Kidney epithelial cell (primary cell): ENCODE measurements around the gene UBR2. TPM values are rescaled to one million over a fixed set of nuclear protein-coding genes. Genes with fewer than 3 reads are reported as not detected.

Source experiments
- DNase-seq: peaks from one replicate; pipeline ENCODE4 v3.0.0-alpha.2; 2010; ENCODE audit warnings: low read depth
- H3K27me3 ChIP-seq: 2 replicates; pipeline ENCODE4 v1.6.0; 2011; ENCODE audit warnings: low read length; ENCODE audit not compliant: control insufficient read depth, insufficient read depth
- H3K36me3 ChIP-seq: 2 replicates; pipeline ENCODE4 v1.5.1; 2011; ENCODE audit warnings: low read length; ENCODE audit not compliant: control insufficient read depth, insufficient read depth
- H3K4me3 ChIP-seq: 2 replicates; pipeline ENCODE4 v1.5.1; 2011; ENCODE audit warnings: low read depth, mild to moderate bottlenecking, control low read depth, low read length
- total RNA-seq: library from RNA; depleted of rRNA; stranded (reverse); fragments of >200 nt; gene quantifications from 2 replicates; pipeline ENCODE4 v1.2.3, GENCODE V29; 2015
- TF ChIP-seq, protein P1 (sequence below): IDR thresholded peaks from 2 replicates; pipeline ENCODE4 v1.5.1; 2011; ENCODE audit warnings: mild to moderate bottlenecking, moderate library complexity, low read length, control low read depth, inconsistent platforms; ENCODE audit not compliant: insufficient read depth, poor library complexity, severe bottlenecking

The UBR2 gene
- total RNA-seq, 1 donor from 2014 or later = 13.1 TPM

DNA sequence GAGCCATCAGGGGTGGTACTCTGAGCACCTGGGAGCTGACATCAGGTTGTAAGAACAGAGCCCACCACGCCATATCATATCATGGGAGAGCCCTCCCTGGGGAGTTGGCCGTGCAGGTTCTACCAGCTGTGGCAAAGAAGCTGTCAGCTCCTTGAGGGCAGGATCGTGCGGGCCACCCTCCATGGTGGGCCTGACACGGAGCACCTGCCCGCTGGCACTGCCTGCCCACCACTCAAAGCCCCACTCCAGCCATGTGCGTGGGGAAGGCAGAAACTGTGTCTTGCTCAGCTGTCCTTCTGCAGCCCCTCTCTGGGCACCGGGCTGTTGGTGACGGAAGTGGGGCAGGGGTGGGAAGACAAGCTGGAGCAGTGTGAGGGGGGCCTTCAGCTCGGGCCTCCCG is 144.3 kb downstream of the UBR2 start:
- TF ChIP-seq, protein P1, sequence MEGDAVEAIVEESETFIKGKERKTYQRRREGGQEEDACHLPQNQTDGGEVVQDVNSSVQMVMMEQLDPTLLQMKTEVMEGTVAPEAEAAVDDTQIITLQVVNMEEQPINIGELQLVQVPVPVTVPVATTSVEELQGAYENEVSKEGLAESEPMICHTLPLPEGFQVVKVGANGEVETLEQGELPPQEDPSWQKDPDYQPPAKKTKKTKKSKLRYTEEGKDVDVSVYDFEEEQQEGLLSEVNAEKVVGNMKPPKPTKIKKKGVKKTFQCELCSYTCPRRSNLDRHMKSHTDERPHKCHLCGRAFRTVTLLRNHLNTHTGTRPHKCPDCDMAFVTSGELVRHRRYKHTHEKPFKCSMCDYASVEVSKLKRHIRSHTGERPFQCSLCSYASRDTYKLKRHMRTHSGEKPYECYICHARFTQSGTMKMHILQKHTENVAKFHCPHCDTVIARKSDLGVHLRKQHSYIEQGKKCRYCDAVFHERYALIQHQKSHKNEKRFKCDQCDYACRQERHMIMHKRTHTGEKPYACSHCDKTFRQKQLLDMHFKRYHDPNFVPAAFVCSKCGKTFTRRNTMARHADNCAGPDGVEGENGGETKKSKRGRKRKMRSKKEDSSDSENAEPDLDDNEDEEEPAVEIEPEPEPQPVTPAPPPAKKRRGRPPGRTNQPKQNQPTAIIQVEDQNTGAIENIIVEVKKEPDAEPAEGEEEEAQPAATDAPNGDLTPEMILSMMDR = no peak
- Histone ChIP-seq H3K27me3 (no peaks in the 10 kb centered on the region), H3K4me3 (no peak overlapping the region), H3K36me3 (no peaks in the 10 kb centered on the region)
- no peak for DNase-seq

DNA sequence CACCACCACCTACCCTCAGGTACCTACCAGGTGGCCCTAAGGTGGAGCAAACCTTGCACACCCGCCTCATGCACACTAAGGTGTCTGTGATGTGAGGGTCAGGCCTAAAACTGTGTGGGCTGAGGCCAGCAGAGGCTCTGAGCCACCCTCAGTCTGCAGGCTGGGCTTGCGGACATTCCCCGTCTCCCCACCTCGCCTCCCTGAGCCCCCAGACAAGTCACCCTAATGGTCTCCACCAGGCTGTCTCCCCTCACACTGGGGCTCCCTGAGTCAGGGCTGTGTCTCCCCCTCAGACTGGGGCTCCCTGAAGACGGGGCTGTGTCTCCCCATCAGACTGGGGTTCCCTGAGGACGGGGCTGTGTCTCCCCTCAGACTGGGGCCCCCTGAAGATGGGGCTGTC is 146.0 kb downstream of the UBR2 start:
- DNase-seq = no peak
- TF ChIP-seq, protein P1 = no peak
- Histone ChIP-seq H3K36me3 (no peaks in the 10 kb centered on the region), H3K4me3 (no peak overlapping the region), H3K27me3 (no peaks in the 10 kb centered on the region)

DNA sequence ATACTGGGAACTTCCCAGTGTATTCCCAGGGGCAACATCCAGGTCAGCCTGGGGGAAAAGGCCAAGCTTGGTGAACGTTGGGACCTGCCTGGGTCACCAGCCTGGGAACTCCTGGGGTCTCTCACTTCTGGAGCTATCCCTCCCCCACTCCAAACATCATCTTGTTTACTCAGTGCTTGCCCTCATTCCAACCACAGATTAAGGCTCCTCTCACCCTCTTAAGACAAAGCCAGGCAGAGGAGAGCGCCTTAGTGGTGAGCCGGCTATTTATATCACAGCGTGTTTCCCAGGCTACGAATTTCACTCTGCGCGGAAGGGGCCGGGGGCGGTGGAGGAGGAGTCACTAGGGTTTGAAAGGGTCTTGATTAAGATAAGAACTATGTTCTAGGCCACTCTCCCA is 146.5 kb downstream of the UBR2 start:
- Histone ChIP-seq H3K36me3 (no peaks in the 10 kb centered on the region), H3K27me3 (no peaks in the 10 kb centered on the region), H3K4me3 (no peak overlapping the region)
- TF ChIP-seq, protein P1 = no peak
- no peak for DNase-seq

DNA sequence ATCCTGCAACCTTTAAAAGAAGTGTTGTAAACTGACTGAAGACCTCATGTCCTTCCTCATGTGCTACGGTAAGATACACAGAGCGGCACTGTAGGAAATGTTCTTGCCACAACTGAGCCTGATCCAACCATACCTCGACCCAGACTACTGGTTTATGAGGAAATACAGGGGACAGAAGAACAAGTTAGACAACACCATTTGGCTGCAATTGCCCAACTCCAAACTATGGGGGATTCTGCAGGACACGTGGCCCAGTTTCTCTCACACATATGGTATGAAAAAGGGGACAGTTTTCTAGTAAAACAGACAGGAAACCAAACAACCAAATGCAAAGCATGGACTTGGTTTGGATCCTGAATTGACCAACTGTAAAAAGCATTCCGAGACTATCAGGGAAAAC is 148.1 kb downstream of the UBR2 start:
- TF ChIP-seq, protein P1 = no peak
- H3K36me3 ChIP-seq = no peaks in the 10 kb centered on the region
- no peak overlapping the region for H3K4me3 ChIP-seq
- no peak for DNase-seq
- no peaks in the 10 kb centered on the region for H3K27me3 ChIP-seq

DNA sequence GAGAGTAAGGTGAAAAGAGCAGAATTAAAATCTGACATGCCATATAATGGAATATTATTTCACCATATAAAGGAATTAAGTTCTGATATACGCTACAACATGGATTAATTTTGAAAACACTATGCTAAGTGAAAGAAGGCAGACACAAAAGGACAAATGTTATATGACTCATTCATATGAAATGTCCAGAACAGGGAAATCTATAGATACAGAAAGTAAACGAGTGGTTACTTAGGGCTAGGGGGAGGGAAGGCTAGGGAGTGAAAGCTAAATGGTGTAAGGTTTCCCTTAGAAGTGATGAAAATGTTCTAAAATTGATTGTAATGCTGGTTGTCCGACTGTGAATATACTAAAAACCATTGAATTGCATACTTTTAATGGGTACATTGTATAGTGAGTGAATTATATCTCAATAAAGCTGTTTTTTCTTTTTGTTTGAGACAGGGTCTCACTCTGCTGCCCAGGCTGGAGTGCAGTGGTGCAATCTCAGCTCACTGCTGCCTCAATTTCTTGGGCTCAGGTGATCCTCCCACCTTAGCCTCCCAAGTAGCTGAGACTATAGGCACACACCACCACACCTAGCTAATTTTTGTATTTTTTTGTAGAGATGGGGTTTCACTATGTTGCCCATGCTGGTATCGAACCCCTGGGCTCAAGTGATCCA is 150.4 kb downstream of the UBR2 start:
- no peak for DNase-seq
- TF ChIP-seq, protein P1 = no peak

DNA sequence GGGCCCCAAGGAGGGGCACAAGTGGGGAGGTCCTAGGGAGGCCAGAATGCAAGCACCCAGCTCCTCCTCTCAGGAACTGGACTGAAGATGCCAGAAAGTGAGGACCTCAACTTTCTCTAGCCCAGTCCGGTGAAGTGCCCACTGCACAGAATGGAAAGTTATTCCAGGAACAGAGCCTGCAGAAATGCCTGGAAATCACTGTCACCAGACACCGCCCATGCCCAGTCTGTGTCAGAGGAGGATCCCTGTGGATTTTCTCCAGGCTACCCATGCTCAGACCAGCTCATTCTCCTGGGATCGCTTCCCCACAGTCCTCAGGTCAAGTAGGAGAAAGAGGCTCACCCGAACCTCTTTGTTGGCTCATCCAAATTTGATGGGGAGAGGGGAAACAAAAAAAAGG is 152.0 kb downstream of the UBR2 start:
- DNase-seq = no peak
- Histone ChIP-seq H3K36me3 (no peaks in the 10 kb centered on the region), H3K27me3 (no peaks in the 10 kb centered on the region), H3K4me3 (no peak overlapping the region)
- TF ChIP-seq, protein P1 = no peak

More for the DNA sequence above, 150.4 kb downstream of the UBR2 start:
- Histone ChIP-seq H3K27me3 (no peaks in the 10 kb centered on the region), H3K4me3 (no peak overlapping the region), H3K36me3 (no peaks in the 10 kb centered on the region)
